ENCODE measurements around the gene KRTCAP2. TPM values are rescaled to one million over a fixed set of nuclear protein-coding genes. Genes with fewer than 3 reads are reported as not detected.

KRTCAP2 gene
- total RNA-seq, 4 donors from 2014 or later = 1.5 to 200 (median 62.5) TPM

DNA sequence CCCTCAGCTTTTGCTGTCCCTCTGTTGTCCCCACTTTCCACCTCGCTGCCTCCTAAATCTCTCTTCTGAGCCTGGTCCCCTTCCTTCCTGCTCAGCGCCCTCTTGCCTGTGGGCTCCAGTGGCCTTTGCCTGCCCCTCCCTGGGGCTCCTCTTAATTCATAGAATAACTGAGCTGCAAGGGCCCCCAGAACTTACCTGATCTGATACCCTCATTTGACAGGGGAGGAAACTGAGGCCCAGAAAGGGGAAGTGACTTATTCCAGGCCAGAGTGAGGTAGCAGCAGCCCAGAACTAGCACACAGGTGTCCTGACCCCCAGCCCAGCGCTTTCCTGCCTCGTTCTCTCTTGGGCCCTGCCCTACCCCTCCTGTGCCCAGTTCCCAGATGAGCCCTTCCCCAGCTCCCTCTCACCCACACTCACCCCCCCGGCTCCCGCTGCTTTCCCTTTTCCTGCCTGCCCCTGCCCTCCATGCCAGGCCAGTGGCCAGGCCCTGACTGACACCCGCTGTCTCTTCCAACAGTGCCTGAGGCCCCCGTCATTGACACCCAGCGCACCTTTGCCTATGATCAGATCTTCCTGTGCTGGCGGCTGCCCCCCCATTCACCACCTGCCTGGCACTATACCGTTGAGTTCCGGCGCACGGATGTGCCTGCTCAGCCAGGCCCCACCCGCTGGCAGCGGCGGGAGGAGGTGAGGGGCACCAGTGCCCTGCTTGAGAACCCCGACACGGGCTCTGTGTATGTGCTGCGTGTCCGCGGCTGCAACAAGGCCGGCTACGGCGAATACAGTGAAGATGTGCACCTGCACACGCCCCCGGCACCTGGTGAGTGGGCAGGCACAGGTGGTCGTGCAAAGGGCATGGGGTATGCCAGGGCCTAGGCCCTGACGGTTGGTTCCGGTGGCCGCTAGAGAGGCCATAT lies 6.3 kb upstream of the KRTCAP2 start:
- H3K27ac ChIP-seq = no peak overlapping the region
- intact Hi-C loops (cut with DNase I; ENCODE audit: low total_unique reads) = loop anchor here (5.0 kb wide), 1 partner anchor 48 kb away; no protein-coding TSS in a partner anchor
- TF ChIP-seq, protein P1, sequence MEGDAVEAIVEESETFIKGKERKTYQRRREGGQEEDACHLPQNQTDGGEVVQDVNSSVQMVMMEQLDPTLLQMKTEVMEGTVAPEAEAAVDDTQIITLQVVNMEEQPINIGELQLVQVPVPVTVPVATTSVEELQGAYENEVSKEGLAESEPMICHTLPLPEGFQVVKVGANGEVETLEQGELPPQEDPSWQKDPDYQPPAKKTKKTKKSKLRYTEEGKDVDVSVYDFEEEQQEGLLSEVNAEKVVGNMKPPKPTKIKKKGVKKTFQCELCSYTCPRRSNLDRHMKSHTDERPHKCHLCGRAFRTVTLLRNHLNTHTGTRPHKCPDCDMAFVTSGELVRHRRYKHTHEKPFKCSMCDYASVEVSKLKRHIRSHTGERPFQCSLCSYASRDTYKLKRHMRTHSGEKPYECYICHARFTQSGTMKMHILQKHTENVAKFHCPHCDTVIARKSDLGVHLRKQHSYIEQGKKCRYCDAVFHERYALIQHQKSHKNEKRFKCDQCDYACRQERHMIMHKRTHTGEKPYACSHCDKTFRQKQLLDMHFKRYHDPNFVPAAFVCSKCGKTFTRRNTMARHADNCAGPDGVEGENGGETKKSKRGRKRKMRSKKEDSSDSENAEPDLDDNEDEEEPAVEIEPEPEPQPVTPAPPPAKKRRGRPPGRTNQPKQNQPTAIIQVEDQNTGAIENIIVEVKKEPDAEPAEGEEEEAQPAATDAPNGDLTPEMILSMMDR (IDR thresholded peaks at IDR 0.05) = no peak
- TF ChIP-seq POLR2A (IDR thresholded peaks at IDR 0.05) = no peak
- no peaks in the 10 kb centered on the region for H3K4me1 ChIP-seq
- peak; percentile 14 for DNase-seq
- H3K27me3 ChIP-seq = no peaks in the 10 kb centered on the region
- H3K4me3 ChIP-seq = no peak overlapping the region
- no peaks in the 10 kb centered on the region for H3K36me3 ChIP-seq
- H3K9me3 ChIP-seq = no peaks in the 10 kb centered on the region

DNA sequence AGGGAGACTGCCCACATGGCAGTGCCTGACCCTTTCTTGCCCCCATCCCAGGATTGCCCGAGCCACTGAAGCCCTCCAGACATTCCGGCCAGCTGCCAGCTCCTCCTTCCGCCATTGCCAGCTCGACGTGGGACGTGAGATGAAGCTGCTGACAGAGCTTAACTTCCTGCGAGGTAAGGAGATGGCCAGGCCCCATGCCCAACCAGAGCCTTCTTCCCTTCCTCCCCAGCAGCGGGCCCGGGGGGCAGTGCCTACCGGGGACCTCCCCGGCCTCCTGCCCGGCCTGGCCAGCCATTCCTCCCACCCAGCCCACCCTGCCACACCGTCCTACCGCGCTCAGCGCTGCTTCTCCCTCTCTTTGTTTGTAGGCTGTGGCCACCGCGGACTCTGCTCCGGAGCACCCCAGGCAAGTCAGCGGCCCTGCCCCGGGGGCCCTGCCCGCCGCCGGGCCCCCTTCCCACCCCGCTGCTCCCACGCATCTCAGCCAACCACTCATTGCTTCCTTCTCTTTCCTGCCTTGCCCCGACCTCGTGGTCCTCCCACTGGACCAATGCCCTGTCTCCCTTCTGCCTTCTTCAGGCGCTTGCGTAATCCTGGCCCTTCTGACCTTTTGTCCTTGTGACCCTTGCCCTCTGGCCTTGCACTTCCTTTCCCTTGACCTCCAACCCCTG lies 5.5 kb upstream of the KRTCAP2 start:
- intact Hi-C loops (cut with DNase I; ENCODE audit: low total_unique reads) = loop anchor here (5.0 kb wide), 1 partner anchor 49 kb away; no protein-coding TSS in a partner anchor
- no peaks in the 10 kb centered on the region for H3K27me3 ChIP-seq
- H3K4me1 ChIP-seq = no peaks in the 10 kb centered on the region
- H3K27ac ChIP-seq = no peak overlapping the region
- no peak overlapping the region for H3K4me3 ChIP-seq
- DNase-seq = peak in 1 of 2 donors; percentile 26
- TF ChIP-seq POLR2A (IDR thresholded peaks at IDR 0.05) = no peak
- TF ChIP-seq, protein P1 (IDR thresholded peaks at IDR 0.05) = no peak
- H3K9me3 ChIP-seq = no peaks in the 10 kb centered on the region
- H3K36me3 ChIP-seq = no peaks in the 10 kb centered on the region

DNA sequence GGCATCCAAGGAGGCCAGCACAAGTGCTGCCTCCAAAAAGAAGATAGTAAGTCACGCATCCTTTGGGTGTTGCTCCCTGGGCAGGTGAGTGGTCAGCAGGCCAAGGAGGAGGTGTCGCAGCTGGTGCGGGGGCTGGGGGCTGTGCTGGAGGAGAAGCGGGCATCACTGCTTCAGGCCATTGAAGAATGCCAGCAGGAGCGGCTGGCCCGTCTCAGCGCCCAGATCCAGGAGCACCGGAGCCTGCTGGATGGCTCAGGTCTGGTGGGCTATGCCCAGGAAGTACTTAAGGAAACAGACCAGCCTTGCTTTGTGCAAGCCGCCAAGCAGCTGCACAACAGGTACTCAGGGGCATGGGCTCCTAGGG lies 4.8 kb upstream of the KRTCAP2 start:
- intact Hi-C loops (cut with DNase I; ENCODE audit: low total_unique reads) = loop anchor here (5.0 kb wide), 1 partner anchor 49 kb away; no protein-coding TSS in a partner anchor
- Histone ChIP-seq H3K9me3 (no peaks in the 10 kb centered on the region), H3K4me3 (no peak overlapping the region), H3K4me1 (no peaks in the 10 kb centered on the region), H3K36me3 (no peaks in the 10 kb centered on the region), H3K27me3 (no peaks in the 10 kb centered on the region), H3K27ac (no peak overlapping the region)
- peak in 1 of 2 donors; percentile 11 for DNase-seq
- TF ChIP-seq POLR2A (IDR thresholded peaks at IDR 0.05) = no peak
- TF ChIP-seq, protein P1 (IDR thresholded peaks at IDR 0.05) = no peak

DNA sequence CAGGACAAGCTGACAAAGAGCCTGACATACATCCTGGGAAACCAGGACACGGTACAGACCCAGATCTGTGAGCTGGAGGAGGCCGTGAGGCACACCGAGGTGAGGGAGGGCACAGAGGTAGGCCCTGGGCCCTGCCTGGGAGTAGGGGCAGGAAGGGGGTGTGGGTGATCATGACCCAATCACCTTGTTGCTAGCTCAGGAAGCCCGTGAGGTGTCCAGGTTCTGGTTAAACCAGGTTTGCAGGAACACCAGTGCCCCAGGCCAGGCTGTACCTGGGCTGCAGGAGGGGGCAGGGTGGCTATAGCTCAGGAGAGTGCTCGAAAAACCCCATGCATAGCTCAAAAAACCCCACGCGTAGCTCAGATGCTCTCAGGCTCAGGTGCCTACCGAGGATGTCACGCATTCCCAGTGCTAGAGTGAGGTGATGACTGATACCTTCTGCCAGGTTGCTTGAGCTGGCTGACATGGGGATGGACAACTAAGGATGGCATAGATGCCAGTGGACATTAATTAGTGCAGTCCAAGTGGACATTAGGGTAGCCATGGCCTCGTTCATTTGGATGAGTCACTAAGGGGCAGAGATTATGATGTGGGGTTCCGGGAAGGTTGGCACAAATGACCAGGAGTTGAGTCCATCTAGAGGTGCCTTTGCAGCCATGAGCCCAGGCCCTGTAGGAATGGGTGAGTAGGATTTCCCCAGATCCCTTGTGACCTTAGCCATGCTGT lies 4.3 kb upstream of the KRTCAP2 start:
- no peaks in the 10 kb centered on the region for H3K27me3 ChIP-seq
- no peaks in the 10 kb centered on the region for H3K36me3 ChIP-seq
- no peak overlapping the region for H3K4me3 ChIP-seq
- no peaks in the 10 kb centered on the region for H3K9me3 ChIP-seq
- TF ChIP-seq, protein P1 (IDR thresholded peaks at IDR 0.05) = no peak
- TF ChIP-seq POLR2A (IDR thresholded peaks at IDR 0.05) = no peak
- intact Hi-C loops (cut with DNase I; ENCODE audit: low total_unique reads) = loop anchor here (5.0 kb wide), 1 partner anchor 50 kb away; no protein-coding TSS in a partner anchor
- peaks cover 0 to under 1% of the 10 kb centered on the region in 2 donors for H3K4me1 ChIP-seq
- H3K27ac ChIP-seq = no peak overlapping the region
- DNase-seq = peak in 1 of 2 donors; percentile 13
